UCSD-AML1 (cell line): ENCODE data around the gene FAM111A.
"Not testable (repeated sequence)": the region's sequence is repeated elsewhere in the genome, so short reads cannot be mapped to it uniquely, and the experiment has no call there.

ENCODE experiments used
- DNase-seq: peaks from one replicate; lab custom pipeline; 2025; ENCODE audit not compliant: unreplicated experiment; lab: John Stamatoyannopoulos, UW

Gene FAM111A, protein sequence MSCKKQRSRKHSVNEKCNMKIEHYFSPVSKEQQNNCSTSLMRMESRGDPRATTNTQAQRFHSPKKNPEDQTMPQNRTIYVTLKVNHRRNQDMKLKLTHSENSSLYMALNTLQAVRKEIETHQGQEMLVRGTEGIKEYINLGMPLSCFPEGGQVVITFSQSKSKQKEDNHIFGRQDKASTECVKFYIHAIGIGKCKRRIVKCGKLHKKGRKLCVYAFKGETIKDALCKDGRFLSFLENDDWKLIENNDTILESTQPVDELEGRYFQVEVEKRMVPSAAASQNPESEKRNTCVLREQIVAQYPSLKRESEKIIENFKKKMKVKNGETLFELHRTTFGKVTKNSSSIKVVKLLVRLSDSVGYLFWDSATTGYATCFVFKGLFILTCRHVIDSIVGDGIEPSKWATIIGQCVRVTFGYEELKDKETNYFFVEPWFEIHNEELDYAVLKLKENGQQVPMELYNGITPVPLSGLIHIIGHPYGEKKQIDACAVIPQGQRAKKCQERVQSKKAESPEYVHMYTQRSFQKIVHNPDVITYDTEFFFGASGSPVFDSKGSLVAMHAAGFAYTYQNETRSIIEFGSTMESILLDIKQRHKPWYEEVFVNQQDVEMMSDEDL

DNA sequence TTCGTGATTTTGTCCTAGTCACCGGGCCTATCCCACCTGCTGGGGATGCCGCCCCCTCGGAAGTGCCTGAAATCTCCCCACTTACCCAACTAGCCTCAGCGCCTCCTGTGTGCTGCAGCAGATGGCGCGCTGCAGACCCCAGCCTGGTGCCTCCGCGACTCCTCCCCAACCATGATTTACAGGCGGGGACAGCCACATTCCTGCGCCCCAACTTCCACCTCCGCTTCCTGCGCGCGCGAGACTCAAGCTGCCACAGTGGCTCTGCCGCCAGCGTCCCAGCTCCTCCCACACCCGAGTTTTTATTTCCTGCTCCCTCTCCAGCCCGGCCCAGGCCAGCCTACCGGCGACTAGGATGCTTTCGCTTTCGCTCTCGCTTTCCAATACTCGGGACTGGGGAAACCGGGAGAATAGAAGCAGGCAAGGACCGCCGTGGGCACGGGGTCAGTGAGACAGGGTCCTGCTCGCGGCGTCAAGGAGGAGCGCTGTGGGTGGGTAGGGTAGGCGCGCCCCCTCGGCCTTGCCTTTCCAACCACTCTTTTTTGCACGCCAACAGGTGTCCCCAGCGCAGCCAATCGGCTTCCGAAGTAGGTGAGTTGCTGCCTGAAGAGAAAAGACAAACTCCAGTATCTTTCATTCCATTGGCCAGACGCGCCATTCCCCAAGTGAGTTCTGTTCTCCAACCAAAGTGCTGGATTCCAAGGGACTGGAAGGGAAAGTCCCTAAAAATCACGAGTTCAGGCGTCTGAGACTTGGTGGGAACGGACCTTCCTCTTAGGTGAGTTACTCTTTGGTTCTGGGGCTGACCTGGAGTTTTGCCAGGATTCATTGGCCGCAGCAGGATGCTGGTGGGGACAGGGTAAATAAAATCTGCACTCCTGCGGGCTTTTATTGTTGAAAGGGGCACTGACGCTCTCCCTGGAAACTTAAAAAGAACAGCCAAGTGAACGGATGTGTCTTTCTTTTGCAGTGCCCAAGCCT lies at the start of gene FAM111A:
Gene FAM111A, plus strand, starts transcription at position 327 of the 978 bp plus-strand sequence. CDS start 6,017 bp downstream, outside the sequence.
- DNase-seq = peak; percentile 90

DNA sequence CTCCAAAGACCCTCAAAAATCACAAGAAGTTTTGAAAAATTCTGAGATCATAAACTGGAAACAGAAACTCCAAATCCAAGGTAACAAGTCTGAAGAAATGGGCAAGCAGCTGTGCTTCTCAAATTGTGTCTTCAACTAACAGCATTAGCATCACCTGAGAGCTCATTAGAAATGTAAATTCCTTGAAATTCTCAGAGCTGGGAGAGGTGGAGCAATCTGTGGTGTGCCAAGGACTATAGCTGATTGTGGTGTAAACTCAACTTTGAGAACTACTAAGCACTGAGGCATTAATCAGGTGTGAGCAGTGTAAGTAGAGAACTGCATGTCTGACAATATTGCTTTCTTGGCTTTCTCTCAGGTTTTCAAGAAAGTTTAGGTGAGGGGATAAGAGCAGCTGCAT lies 49.1 kb upstream of the FAM111A start:
- not testable (repeated sequence) for DNase-seq

GRCh38 chr11:59095225-59095624 lies 47.4 kb upstream of the FAM111A start:
- not testable (repeated sequence) for DNase-seq

DNA sequence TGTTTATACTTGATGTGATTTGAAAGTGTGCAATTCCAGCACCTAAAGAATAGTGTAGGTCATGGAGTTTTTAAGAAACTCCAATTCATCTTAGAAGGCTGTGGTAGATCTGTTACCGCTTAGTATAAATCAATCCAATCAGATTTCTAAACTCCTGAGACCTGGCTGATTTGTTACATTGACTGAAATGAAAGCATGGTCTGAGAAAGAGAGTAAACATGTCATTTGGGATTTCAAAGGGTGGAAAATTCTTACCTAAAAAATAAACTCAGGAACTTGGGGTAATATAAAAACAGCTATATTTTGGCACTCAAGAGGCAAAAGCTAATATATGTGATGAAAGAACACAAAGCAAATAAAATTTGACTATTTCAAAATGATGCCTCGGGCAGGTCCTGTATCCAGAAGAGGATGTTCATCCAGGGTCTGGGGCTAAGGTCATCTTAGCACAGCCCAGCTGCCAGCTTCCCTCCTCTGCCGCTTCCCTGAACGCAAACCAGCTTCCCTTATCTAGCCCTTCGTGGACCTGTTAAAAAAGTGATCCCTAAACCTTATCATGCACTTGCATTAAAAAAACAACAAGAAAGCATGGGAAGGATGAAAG lies 46.6 kb upstream of the FAM111A start:
- not testable (repeated sequence) for DNase-seq

DNA sequence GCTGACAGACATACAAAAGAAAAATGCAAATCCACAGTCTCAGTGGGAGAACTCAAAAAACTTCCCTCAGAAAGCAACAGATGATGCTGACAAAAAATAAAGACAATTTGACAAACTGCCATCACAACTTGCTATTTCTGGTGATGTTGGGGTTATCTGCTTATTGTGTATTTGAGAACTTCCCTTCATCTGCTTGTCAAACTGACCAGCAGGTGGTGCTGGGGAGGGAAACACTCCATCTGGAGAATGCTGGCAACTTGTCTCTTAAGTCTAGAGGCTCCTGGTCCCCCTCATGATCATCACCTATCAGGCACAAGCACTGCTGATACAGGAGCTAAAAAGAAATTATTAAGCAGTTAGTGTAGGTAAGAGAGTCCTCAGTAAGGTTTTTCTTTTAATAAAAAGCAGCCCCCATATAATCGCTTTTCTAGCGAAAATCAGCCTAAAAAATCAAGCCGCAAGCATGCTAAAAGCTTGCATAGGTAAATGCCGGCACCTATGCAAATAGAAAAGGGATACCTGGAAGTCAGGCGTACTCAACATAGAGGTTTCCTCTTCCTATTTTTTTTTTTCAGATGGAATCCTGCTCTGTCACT lies 45.4 kb upstream of the FAM111A start:
- DNase-seq = peak; percentile 22

DNA sequence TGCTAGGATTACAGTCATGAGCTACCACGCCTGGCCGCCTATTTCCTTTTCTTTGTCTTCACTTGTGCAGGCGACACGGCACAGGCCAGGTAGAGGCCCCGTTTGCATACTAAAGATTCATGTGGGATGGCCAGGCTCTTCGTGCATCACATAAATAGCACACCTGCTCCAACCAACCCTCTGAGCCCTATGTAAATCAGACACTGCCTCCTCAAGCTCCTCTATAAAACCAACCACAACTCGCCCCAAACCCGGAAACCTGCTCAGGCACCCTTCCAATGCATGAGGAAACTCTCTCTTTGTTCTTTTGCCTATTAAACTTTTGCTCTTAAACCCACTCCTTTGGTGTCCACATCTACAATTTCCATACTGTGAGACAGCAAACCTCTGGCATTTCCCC lies 44.7 kb upstream of the FAM111A start:
- DNase-seq = not testable (repeated sequence)

DNA sequence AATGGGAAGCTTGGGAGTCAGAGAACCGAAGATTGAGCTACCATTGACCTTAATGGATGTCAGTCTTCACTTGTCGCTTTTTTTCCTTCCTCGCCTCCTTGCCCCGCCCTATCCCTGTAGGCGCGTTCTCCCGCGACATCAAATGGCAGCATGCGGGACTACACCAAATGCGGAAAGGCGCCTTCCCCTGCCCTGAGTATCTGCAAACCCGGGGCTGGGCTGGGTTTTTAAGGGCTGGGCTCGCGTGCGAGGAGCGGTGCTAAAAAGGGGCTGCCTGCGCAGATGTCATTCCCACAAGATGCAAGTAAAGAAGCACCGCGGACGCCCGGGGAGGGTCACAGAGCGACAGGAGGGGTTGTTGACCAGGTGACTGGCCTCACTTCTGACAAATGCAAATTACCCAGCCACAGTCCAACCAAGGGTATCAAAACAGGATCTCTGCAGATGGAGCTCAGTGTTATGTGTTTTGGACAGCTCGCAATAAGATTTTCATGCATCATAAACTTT lies 40.3 kb upstream of the FAM111A start:
- DNase-seq = peak; percentile 41

GRCh38 chr11:59106363-59107336 lies 36.0 kb upstream of the FAM111A start, which contains the start of gene FAM111B:
Gene FAM111B, plus strand, starts transcription at chr11:59107237. Its CDS starts 2,389 bp downstream, at chr11:59109626.
- no peak for DNase-seq

- DNase-seq = not testable (repeated sequence)
These were observed 34.9 kb upstream of the FAM111A start for GRCh38 chr11:59107721-59108120.

GRCh38 chr11:59112494-59112893 lies 30.2 kb upstream of the FAM111A start:
- no peak for DNase-seq

GRCh38 chr11:59114344-59114743 lies 28.3 kb upstream of the FAM111A start:
- DNase-seq = no peak

DNA sequence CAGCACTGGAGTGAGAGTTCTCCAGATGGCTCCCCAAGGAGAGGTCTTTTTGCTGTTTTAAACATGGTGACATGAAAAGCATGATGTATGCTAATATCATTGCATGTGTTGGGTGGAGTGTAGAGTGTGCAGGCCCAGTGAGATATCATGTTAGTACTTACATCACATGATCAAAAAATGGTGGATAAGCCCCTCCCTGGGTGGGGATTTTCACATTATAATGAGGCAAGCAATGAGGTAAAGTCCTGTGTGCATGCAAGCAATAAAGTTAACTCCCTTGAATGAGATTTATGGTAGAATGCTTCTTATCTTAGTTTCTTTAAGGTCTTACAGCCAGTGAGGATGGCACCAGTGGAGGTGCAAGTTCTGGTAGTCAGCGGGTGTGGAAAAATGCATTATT lies 27.1 kb upstream of the FAM111A start:
- DNase-seq = no peak

GRCh38 chr11:59117774-59118173 lies 24.9 kb upstream of the FAM111A start:
- no peak for DNase-seq

GRCh38 chr11:59119826-59120225 lies 22.8 kb upstream of the FAM111A start:
- no peak for DNase-seq

GRCh38 chr11:59135648-59136461 lies 6.8 kb upstream of the FAM111A start:
- DNase-seq = peak; percentile 86

DNA sequence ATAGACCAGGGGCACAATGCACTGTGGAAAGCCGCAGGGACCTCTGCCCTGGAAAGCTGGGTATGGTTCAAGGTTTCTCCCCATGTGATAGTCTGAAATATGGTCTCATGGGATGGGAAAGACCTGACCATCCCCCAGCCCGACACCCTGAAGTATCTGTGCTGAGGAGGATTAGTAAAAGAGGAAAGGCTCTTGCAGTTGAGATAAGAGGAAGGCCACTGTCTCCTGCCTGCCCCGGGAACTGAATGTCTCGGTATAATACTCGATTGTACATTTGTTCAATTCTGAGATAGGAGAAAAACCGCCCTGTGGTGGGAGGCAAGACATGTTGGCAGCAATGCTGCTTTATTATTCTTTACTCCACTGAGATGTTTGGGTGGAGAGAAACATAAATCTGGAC lies 6.1 kb upstream of the FAM111A start:
- not testable (repeated sequence) for DNase-seq

DNA sequence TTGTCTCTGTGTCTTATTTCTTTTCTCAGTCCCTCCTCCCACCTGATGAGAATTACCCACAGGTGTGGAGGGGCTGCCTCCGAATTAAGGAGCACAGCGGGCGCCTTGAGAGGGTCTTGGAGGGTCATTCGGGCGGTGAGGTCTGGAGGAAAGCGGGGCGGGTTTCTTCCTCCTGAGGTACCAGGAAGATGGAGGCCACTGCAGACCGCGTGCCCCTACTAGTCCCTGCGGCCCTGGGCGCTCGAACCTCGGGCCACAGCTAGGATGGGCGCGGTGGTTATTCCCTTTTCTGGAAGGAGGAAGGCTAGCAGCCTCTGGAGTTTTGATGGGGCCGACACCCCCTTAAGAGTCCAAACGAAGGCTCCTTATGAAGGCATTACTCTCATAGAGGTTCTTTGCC lies 5.5 kb upstream of the FAM111A start:
- DNase-seq = no peak

DNA sequence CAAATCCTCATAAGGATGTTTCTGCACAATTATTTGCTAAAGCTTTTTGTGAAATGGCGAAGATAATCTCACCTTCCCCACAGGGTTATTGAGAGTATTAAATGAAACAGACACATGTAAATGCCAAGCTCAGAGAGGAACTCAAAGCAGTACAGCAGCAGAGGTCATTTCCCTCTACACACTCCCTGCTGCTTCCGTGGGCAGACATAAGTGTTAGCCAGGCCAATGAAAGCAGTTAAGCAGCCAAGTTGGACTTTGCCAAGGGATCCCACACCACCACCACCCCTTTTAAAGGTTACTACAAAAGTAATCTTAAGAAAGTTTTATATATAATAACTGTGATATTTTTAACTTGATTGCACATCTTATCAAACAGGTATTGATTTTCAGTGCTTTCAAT lies 4.0 kb upstream of the FAM111A start:
- DNase-seq = no peak
